Natural killer cell (primary cell): ENCODE data around the gene PLCB1. TPM values are rescaled to one million over a fixed set of nuclear protein-coding genes. Genes with fewer than 3 reads are reported as not detected.
"Not testable (repeated sequence)": the region's sequence is repeated elsewhere in the genome, so short reads cannot be mapped to it uniquely, and the experiment has no call there.

Experiments
- ATAC-seq, 3 donors: fragments of 150-1000 bp in 2 of 3; fragments of 200-7000 bp in 1 of 3; cut with Tn5 transposase; 1 replicate in 1 of 3; 2 replicates in 2 of 3; pipeline ENCODE4 v1.10.0; 2021; ENCODE audit warnings: mild to moderate bottlenecking in 2 of 3, moderate library complexity in 2 of 3
- DNase-seq, 2 donors: peaks; one replicate each; pipeline versions ENCODE4 v3.0.0 to v3.0.0-alpha.2; 2013 to 2021; ENCODE audit warnings: mixed read lengths in 1 of 2
- H3K27ac ChIP-seq: one replicate; pipeline ENCODE4 v1.5.1; 2013; ENCODE audit warnings: mild to moderate bottlenecking, low read length
- H3K27me3 ChIP-seq: one replicate; pipeline ENCODE4 v1.6.1; 2013; ENCODE audit warnings: low read length; ENCODE audit not compliant: control insufficient read depth, insufficient read depth
- H3K36me3 ChIP-seq: one replicate; pipeline ENCODE4 v1.6.1; 2013; ENCODE audit warnings: low read length; ENCODE audit not compliant: control insufficient read depth, insufficient read depth
- H3K4me1 ChIP-seq: one replicate; pipeline ENCODE4 v1.6.1; 2013; ENCODE audit warnings: low read length; ENCODE audit not compliant: control insufficient read depth, insufficient read depth
- H3K4me3 ChIP-seq: one replicate; pipeline ENCODE4 v1.5.1; 2013; ENCODE audit warnings: low read length
- H3K9me3 ChIP-seq: one replicate; pipeline ENCODE4 v1.6.1; 2013; ENCODE audit warnings: low read length; ENCODE audit not compliant: control insufficient read depth, insufficient read depth
- H3K27ac Mint-ChIP-seq, 2 donors: one replicate each; pipeline ENCODE4 v1.8.0; 2022; ENCODE audit warnings: mild to moderate bottlenecking in 2 of 2, mixed read lengths in 2 of 2, moderate library complexity in 1 of 2
- H3K27me3 Mint-ChIP-seq, 2 donors: one replicate each; pipeline ENCODE4 v1.8.0; 2022; ENCODE audit warnings: low read depth in 2 of 2, mixed read lengths in 2 of 2
- H3K36me3 Mint-ChIP-seq: one replicate; pipeline ENCODE4 v1.8.0; 2022; ENCODE audit warnings: mixed read lengths
- H3K4me1 Mint-ChIP-seq, 2 donors: one replicate each; pipeline ENCODE4 v1.8.0; 2022; ENCODE audit warnings: mixed read lengths in 2 of 2
- H3K4me3 Mint-ChIP-seq: one replicate; pipeline ENCODE4 v1.8.0; 2022; ENCODE audit warnings: mild to moderate bottlenecking, moderate library complexity, mixed read lengths
- H3K9me3 Mint-ChIP-seq, 2 donors: one replicate each; pipeline ENCODE4 v1.8.0; 2022; ENCODE audit warnings: mixed read lengths in 2 of 2
- WGBS: methylation state at CpG from one replicate; pipeline ENCODE4 v1.1.7; 2013; ENCODE audit warnings: missing lambda C conversion rate; ENCODE audit not compliant: insufficient coverage; 5-methylcytosine and 5-hydroxymethylcytosine counted together
- intact Hi-C: fragments of 100-400 bp; cut with micrococcal nuclease; formaldehyde crosslinking; loops from one replicate; pipeline ENCODE4 v1.14.2; 2022
- total RNA-seq, 4 donors: library from RNA; stranded (reverse); fragments of 120-200 nt in 1 of 4; gene quantifications; one replicate each; pipeline versions ENCODE4 v1.2.3 to v1.2.4, GENCODE V29; 2013 to 2022
- TF ChIP-seq, protein P1 (sequence below): fragments of 200-600 bp; IDR thresholded peaks from one replicate; pipeline ENCODE4 v1.8.0; 2022; ENCODE audit warnings: antibody characterized with exemption

Gene PLCB1
- total RNA-seq, 3 donors from 2014 or later (not counting 1 experiment from before 2014, with no cell fraction given), result 48.7 to 66.2 (median 57.7) TPM

DNA sequence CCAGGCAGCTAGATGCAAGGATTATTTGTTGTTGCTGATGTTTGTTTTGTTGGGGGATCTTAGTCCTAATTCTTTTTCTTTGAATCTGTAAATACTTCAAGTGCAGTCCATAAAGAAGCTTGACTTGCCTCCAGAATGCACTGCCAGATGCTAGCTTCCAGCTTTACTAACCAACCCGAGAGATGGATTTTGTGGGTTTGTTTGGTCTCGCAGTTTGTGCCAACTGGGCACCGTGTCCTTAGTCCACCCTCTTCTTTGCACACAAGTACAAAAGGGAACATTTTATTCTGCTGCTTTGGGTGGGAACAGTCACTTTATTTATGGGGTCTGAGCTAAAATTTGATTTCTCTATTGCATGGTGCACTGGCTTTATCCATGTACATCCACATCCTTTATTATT is 212.0 kb downstream of the PLCB1 start:
- intact Hi-C loops, result no loop called here
- Histone ChIP-seq H3K27me3 (no peaks in the 10 kb centered on the region), H3K9me3 (no peaks in the 10 kb centered on the region), H3K36me3 (no peaks in the 10 kb centered on the region), H3K4me3 (no peak overlapping the region), H3K27ac (no peak overlapping the region), H3K4me1 (no peaks in the 10 kb centered on the region)
- no peaks in the 10 kb centered on the region for H3K27me3 Mint-ChIP-seq
- no peak for DNase-seq
- TF ChIP-seq, protein P1, sequence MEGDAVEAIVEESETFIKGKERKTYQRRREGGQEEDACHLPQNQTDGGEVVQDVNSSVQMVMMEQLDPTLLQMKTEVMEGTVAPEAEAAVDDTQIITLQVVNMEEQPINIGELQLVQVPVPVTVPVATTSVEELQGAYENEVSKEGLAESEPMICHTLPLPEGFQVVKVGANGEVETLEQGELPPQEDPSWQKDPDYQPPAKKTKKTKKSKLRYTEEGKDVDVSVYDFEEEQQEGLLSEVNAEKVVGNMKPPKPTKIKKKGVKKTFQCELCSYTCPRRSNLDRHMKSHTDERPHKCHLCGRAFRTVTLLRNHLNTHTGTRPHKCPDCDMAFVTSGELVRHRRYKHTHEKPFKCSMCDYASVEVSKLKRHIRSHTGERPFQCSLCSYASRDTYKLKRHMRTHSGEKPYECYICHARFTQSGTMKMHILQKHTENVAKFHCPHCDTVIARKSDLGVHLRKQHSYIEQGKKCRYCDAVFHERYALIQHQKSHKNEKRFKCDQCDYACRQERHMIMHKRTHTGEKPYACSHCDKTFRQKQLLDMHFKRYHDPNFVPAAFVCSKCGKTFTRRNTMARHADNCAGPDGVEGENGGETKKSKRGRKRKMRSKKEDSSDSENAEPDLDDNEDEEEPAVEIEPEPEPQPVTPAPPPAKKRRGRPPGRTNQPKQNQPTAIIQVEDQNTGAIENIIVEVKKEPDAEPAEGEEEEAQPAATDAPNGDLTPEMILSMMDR, result no peak
- H3K4me3 Mint-ChIP-seq, result no peak overlapping the region
- WGBS, result no CpG with 5 or more reads among the region's 3 CpGs
- no peaks in the 10 kb centered on the region for H3K9me3 Mint-ChIP-seq
- ATAC-seq, result no peak
- H3K36me3 Mint-ChIP-seq, result no peaks in the 10 kb centered on the region
- no peak overlapping the region for H3K27ac Mint-ChIP-seq
- peaks cover 42 to 51% of the 10 kb centered on the region in 2 donors for H3K4me1 Mint-ChIP-seq

- H3K9me3 Mint-ChIP-seq, result no peaks in the 10 kb centered on the region
- peaks cover 42 to 55% of the 10 kb centered on the region in 2 donors for H3K4me1 Mint-ChIP-seq
- 93% methylated on average over 5 of the region's 5 CpGs for WGBS
- no peaks in the 10 kb centered on the region for H3K4me1 ChIP-seq
- no peaks in the 10 kb centered on the region for H3K36me3 Mint-ChIP-seq
- TF ChIP-seq, protein P1, result no peak
- H3K36me3 ChIP-seq, result no peaks in the 10 kb centered on the region
- H3K27ac Mint-ChIP-seq, result no peak overlapping the region
- no peak overlapping the region for H3K4me3 ChIP-seq
- no peak overlapping the region for H3K4me3 Mint-ChIP-seq
- H3K27ac ChIP-seq, result no peak overlapping the region
- intact Hi-C loops, result no loop called here
- no peaks in the 10 kb centered on the region for H3K27me3 Mint-ChIP-seq
- DNase-seq, result no peak
- ATAC-seq, result no peak
- no peaks in the 10 kb centered on the region for H3K9me3 ChIP-seq
- no peaks in the 10 kb centered on the region for H3K27me3 ChIP-seq
Observed at GRCh38 chr20:8344631-8345030, 212.6 kb downstream of the PLCB1 start.

GRCh38 chr20:8346700-8347270 is 214.7 kb downstream of the PLCB1 start:
- TF ChIP-seq, protein P1, result no peak
- WGBS, result 90% methylated on average over 1 of the region's 1 CpG
- H3K9me3 ChIP-seq, result no peaks in the 10 kb centered on the region
- H3K9me3 Mint-ChIP-seq, result no peaks in the 10 kb centered on the region
- intact Hi-C loops, result no loop called here
- no peak overlapping the region for H3K27ac Mint-ChIP-seq
- no peaks in the 10 kb centered on the region for H3K4me1 ChIP-seq
- no peaks in the 10 kb centered on the region for H3K27me3 Mint-ChIP-seq
- DNase-seq (no peak), ATAC-seq (no peak)
- no peaks in the 10 kb centered on the region for H3K36me3 Mint-ChIP-seq
- no peak overlapping the region for H3K4me3 Mint-ChIP-seq
- H3K27ac ChIP-seq, result no peak overlapping the region
- peaks cover 36 to 49% of the 10 kb centered on the region in 2 donors for H3K4me1 Mint-ChIP-seq
- no peaks in the 10 kb centered on the region for H3K36me3 ChIP-seq
- H3K27me3 ChIP-seq, result no peaks in the 10 kb centered on the region
- H3K4me3 ChIP-seq, result no peak overlapping the region

DNA sequence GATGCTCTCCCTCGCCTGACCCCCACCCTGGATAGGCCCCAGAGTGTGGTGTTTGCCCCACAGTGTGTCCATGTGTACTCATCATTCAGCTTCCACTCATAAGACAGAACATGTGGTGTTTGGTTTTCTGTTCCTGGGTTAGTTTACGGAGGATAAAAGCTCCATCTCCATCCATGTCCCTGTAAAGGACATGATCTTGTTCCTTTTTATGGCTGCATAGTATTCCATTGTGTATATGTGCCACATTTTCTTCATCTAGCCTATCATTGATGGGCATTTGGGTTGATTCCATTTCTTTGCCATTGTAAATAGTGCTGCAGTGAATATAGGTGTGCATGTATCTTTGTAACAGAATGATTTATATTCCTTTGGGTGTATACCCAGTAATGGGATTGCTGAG is 218.2 kb downstream of the PLCB1 start:
- H3K36me3 ChIP-seq, result not testable (repeated sequence)

More for the DNA sequence above, 218.2 kb downstream of the PLCB1 start:
- H3K4me1 ChIP-seq, H3K27me3 ChIP-seq, DNase-seq, H3K36me3 Mint-ChIP-seq, H3K9me3 Mint-ChIP-seq, H3K27me3 Mint-ChIP-seq, ATAC-seq, H3K4me3 Mint-ChIP-seq, H3K27ac Mint-ChIP-seq, H3K4me3 ChIP-seq, H3K9me3 ChIP-seq, intact Hi-C loops, H3K27ac ChIP-seq: not testable (repeated sequence)
- 92% methylated on average over 2 of the region's 2 CpGs for WGBS
- peaks cover 31 to 53% of the 10 kb centered on the region in 2 donors for H3K4me1 Mint-ChIP-seq
